Kidney (tissue), 14 donors: Measurements from ENCODE around the gene PLXNB1. TPM values are rescaled to one million over a fixed set of nuclear protein-coding genes. Genes with fewer than 3 reads are reported as not detected.

Experiments
- DNase-seq, 5 donors: peaks; one replicate each; pipeline ENCODE4 v3.0.0-alpha.2; 2013 to 2020
- FAIRE-seq: peaks from 2 replicates; lab custom pipeline; 2012; peaks lifted over from hg19 to GRCh38; lab: Jason Lieb, UNC
- H3K27ac ChIP-seq, 2 donors: one replicate each; pipeline ENCODE4 v1.7.0; 2013; ENCODE audit warnings: low read depth in 2 of 2, low read length in 2 of 2, inconsistent platforms in 1 of 2
- H3K27me3 ChIP-seq: one replicate; pipeline ENCODE4 v1.7.1; 2013; ENCODE audit warnings: low read length, inconsistent platforms; ENCODE audit not compliant: control insufficient read depth, insufficient read depth
- H3K36me3 ChIP-seq, 3 donors: one replicate each; pipeline versions ENCODE4 v1.7.0 to v1.7.1; 2013; ENCODE audit warnings: low read length in 3 of 3, control low read depth in 1 of 3, inconsistent platforms in 1 of 3; ENCODE audit not compliant: insufficient read depth in 3 of 3, control insufficient read depth in 2 of 3
- H3K4me1 ChIP-seq, 3 donors: one replicate each; pipeline versions ENCODE4 v1.7.0 to v1.7.1; 2013; ENCODE audit warnings: low read length in 3 of 3, inconsistent platforms in 1 of 3, low read depth in 1 of 3; ENCODE audit not compliant: control insufficient read depth in 2 of 3, insufficient read depth in 2 of 3
- H3K4me3 ChIP-seq, 3 donors: one replicate each; pipeline versions ENCODE4 v1.7.0 to v1.8.1; 2013; ENCODE audit warnings: low read length in 3 of 3, control low read depth in 1 of 3, inconsistent platforms in 1 of 3
- H3K9ac ChIP-seq, 3 donors: one replicate each; pipeline versions ENCODE4 v1.7.0 to v1.7.1; 2013; ENCODE audit warnings: low read length in 3 of 3, control low read depth in 1 of 3, inconsistent platforms in 1 of 3
- H3K9me3 ChIP-seq, 3 donors: one replicate each; pipeline versions ENCODE4 v1.7.0 to v1.7.1; 2013; ENCODE audit warnings: low read length in 3 of 3, control low read depth in 1 of 3, inconsistent platforms in 1 of 3; ENCODE audit not compliant: control insufficient read depth in 2 of 3, insufficient read depth in 1 of 3
- CTCF ChIP-seq: IDR thresholded peaks from 3 replicates; pipeline ENCODE4 v1.5.1; 2012; ENCODE audit warnings: mild to moderate bottlenecking, moderate library complexity, borderline replicate concordance; ENCODE audit not compliant: insufficient read depth; ENCODE audit errors: extremely low read depth
- intact Hi-C: fragments of 100-400 bp; cut with DNase I; formaldehyde crosslinking; loops from one replicate; pipeline ENCODE4 v1.11.1; 2022
- polyA plus RNA-seq: library from polyadenylated mRNA; stranded (reverse); fragments of 350-450 nt; fragmentation: Illumina TruSeq; extraction: RNeasy Lipid Tissue Mini Kit (QIAGEN cat#74804); gene quantifications from one replicate; pipeline ENCODE4 v1.2.3, GENCODE V29; 2014; ENCODE audit warnings: low read depth, low replicate concordance; ENCODE audit not compliant: insufficient read depth
- total RNA-seq: library from RNA; stranded (reverse); fragmentation: NEBNext Ultra II Directional; extraction: Animal tissue kit (Norgen Biotek cat#: 25700); gene quantifications from one replicate; pipeline ENCODE4 v1.2.1, GENCODE V29; 2021
- donor health status: control.
- donor health status: control.
- donor health status: control.
- donor health status: control.
- donor health status: control.
- donor health status: DM: yes; HTN: yes; CAD: no.
- donor health status: Normal renal cell carcinoma (clear cell type).

PLXNB1 gene
- total and polyA plus RNA-seq, 2 donors from 2014 or later: 101 to 224 TPM

GRCh38 chr3:48426944-48427629, 2.8 kb downstream of the PLXNB1 start:
- Histone ChIP-seq H3K4me1 (peaks cover 0 to 71% (median 36%) of the 10 kb centered on the region in 3 donors), H3K27me3 (no peaks in the 10 kb centered on the region), H3K36me3 (peaks cover 0 to 6% (median 0%) of the 10 kb centered on the region in 3 donors), H3K9me3 (no peaks in the 10 kb centered on the region), H3K4me3 (peak overlapping the region; percentile 47 to 76 (median 75)), H3K9ac (peak overlapping the region in 2 of 3 donors; percentile 27 to 76), H3K27ac (peak overlapping the region; percentile 91 to 94)
- TF ChIP-seq CTCF: no peak
- no peak for FAIRE-seq
- peak in 1 of 5 donors; percentile 57 for DNase-seq
- intact Hi-C loops: no loop called here

GRCh38 chr3:48426401-48426909, 3.4 kb downstream of the PLXNB1 start:
- Histone ChIP-seq H3K4me1 (peaks cover 0 to 75% (median 36%) of the 10 kb centered on the region in 3 donors), H3K36me3 (peaks cover 0 to 6% (median 2%) of the 10 kb centered on the region in 3 donors), H3K9me3 (no peaks in the 10 kb centered on the region), H3K4me3 (peak overlapping the region in 2 of 3 donors; percentile 75 to 76), H3K9ac (peak overlapping the region in 1 of 3 donors; percentile 76), H3K27ac (peak overlapping the region; percentile 78 to 91), H3K27me3 (no peaks in the 10 kb centered on the region)
- DNase-seq (peak in 1 of 5 donors; percentile 73), FAIRE-seq (no peak)
- TF ChIP-seq CTCF: no peak
- intact Hi-C loops: no loop called here

GRCh38 chr3:48425281-48425812, 4.5 kb downstream of the PLXNB1 start:
- no peaks in the 10 kb centered on the region for H3K27me3 ChIP-seq
- H3K36me3 ChIP-seq: peaks cover 0 to 11% (median 7%) of the 10 kb centered on the region in 3 donors
- peak overlapping the region; percentile 78 to 91 for H3K27ac ChIP-seq
- DNase-seq: peak in 4 of 5 donors; percentile 35 to 78 (median 66)
- no peaks in the 10 kb centered on the region for H3K9me3 ChIP-seq
- H3K4me1 ChIP-seq: peaks cover 0 to 66% (median 30%) of the 10 kb centered on the region in 3 donors
- H3K9ac ChIP-seq: peak overlapping the region in 1 of 3 donors; percentile 76
- peak overlapping the region in 1 of 3 donors; percentile 76 for H3K4me3 ChIP-seq
- no peak for FAIRE-seq
- TF ChIP-seq CTCF: no peak
- intact Hi-C loops: no loop called here
